CD8-positive, alpha-beta memory T cell (primary cell): Measurements from ENCODE around the gene SFMBT1. TPM values are rescaled to one million over a fixed set of nuclear protein-coding genes. Genes with fewer than 3 reads are reported as not detected.

Source experiments
- CTCF ChIA-PET: fragments of 350-600 bp; sonication (Branson Sonifier 250); formaldehyde crosslinking; loops from one replicate; lab custom pipeline; 2021; ENCODE audit warnings: antibody characterized with exemption; lab: Charles Lee
- POLR2A ChIA-PET: fragments of 350-600 bp; sonication (Branson Sonifier 250); formaldehyde crosslinking; loops from one replicate; lab custom pipeline; 2021; ENCODE audit warnings: antibody characterized with exemption; lab: Charles Lee
- DNase-seq, 5 donors: peaks; one replicate each; pipeline versions ENCODE4 v3.0.0 to v3.0.0-alpha.2; 2020 to 2022; ENCODE audit warnings: mixed read lengths in 1 of 5
- H3K27ac ChIP-seq: one replicate; pipeline ENCODE4 v1.7.0; 2013; ENCODE audit warnings: low read depth, mild to moderate bottlenecking, low read length, moderate library complexity
- H3K27me3 ChIP-seq: 2 replicates; pipeline ENCODE4 v1.7.0; 2013; ENCODE audit warnings: low read length, mild to moderate bottlenecking; ENCODE audit not compliant: insufficient read depth, poor library complexity, severe bottlenecking
- H3K36me3 ChIP-seq: 2 replicates; pipeline ENCODE4 v1.7.0; 2013; ENCODE audit warnings: mild to moderate bottlenecking, low read length, moderate library complexity; ENCODE audit not compliant: insufficient read depth
- H3K4me1 ChIP-seq: 2 replicates; pipeline ENCODE4 v1.7.0; 2013; ENCODE audit warnings: mild to moderate bottlenecking, low read length, moderate library complexity; ENCODE audit not compliant: insufficient read depth
- H3K4me3 ChIP-seq: 2 replicates; pipeline ENCODE4 v1.7.0; 2013; ENCODE audit warnings: mild to moderate bottlenecking, low read length
- H3K9me3 ChIP-seq: 2 replicates; pipeline ENCODE4 v1.7.0; 2013; ENCODE audit warnings: mild to moderate bottlenecking, low read length
- H3K27ac Mint-ChIP-seq, 8 donors: one replicate each; pipeline ENCODE4 v1.8.0; 2020 to 2021; ENCODE audit warnings: mixed read lengths in 8 of 8, mild to moderate bottlenecking in 6 of 8, inconsistent platforms in 3 of 8, moderate library complexity in 3 of 8
- H3K27me3 Mint-ChIP-seq, 2 donors: one replicate each; pipeline ENCODE4 v1.8.0; 2020 to 2021; ENCODE audit warnings: mixed read lengths in 2 of 2, mild to moderate bottlenecking in 1 of 2, moderate library complexity in 1 of 2
- H3K36me3 Mint-ChIP-seq, 3 donors: one replicate each; pipeline ENCODE4 v1.8.0; 2020 to 2021; ENCODE audit warnings: mixed read lengths in 3 of 3, inconsistent platforms in 1 of 3, mild to moderate bottlenecking in 1 of 3
- H3K4me1 Mint-ChIP-seq, 3 donors: one replicate each; pipeline ENCODE4 v1.8.0; 2020 to 2021; ENCODE audit warnings: mixed read lengths in 3 of 3, inconsistent platforms in 1 of 3, mild to moderate bottlenecking in 1 of 3
- H3K4me3 Mint-ChIP-seq, 7 donors: one replicate each; pipeline ENCODE4 v1.8.0; 2020 to 2021; ENCODE audit warnings: mixed read lengths in 7 of 7, mild to moderate bottlenecking in 6 of 7, moderate library complexity in 4 of 7, inconsistent platforms in 2 of 7
- H3K9me3 Mint-ChIP-seq, 5 donors: one replicate each; pipeline ENCODE4 v1.8.0; 2020 to 2022; ENCODE audit warnings: mixed read lengths in 5 of 5, mild to moderate bottlenecking in 3 of 5, moderate library complexity in 2 of 5, inconsistent platforms in 1 of 5
- polyA plus RNA-seq: library from polyadenylated mRNA; unstranded; fragments of 300-500 nt; fragmentation: Illumina TruSeq; gene quantifications from one replicate; pipeline ENCODE4 v1.2.3, GENCODE V29; 2021
- total RNA-seq, 2 experiments: library from RNA; stranded (reverse); gene quantifications; one replicate each; pipeline ENCODE4 v1.2.3, GENCODE V29; 2021

SFMBT1 gene
- total and polyA plus RNA-seq, 3 experiments from 2014 or later: 17.0 to 21.0 (median 18.3) TPM

GRCh38 chr3:52897130-52898122 is 148.4 kb downstream of the SFMBT1 start, which contains the start of gene STIMATE:
Gene STIMATE (minus strand): TSS chr3:52897548. CDS start chr3:52897450, 98 bp downstream.
- Mint-ChIP-seq H3K9me3 (no peaks in the 10 kb centered on the region), H3K36me3 (peaks cover 0 to 5% (median 0%) of the 10 kb centered on the region in 3 donors), H3K27me3 (no peaks in the 10 kb centered on the region), H3K27ac (peak within 1 kb of the TSS; percentile 60 to 97 (median 93)), H3K4me1 (peaks cover 45 to 51% (median 50%) of the 10 kb centered on the region in 3 donors), H3K4me3 (peak within 1 kb of the TSS; percentile 89 to 99 (median 96))
- CTCF ChIA-PET: no interaction called here
- Histone ChIP-seq H3K36me3 (no peaks in the 10 kb centered on the region), H3K27me3 (no peaks in the 10 kb centered on the region), H3K4me3 (peak within 1 kb of the TSS; percentile 72), H3K27ac (peak within 1 kb of the TSS; percentile 55), H3K4me1 (peaks cover 40% of the 10 kb centered on the region), H3K9me3 (no peaks in the 10 kb centered on the region)
- peak; percentile 80 to 90 (median 86) for DNase-seq
- POLR2A ChIA-PET: interaction anchor here (0.6 kb wide), 1 partner anchor 16 kb away, joined by 3 read pairs; no protein-coding TSS in a partner anchor

- POLR2A ChIA-PET: interaction anchor here (0.6 kb wide), 1 partner anchor 16 kb away, joined by 3 read pairs; no protein-coding TSS in a partner anchor
- Mint-ChIP-seq H3K27ac (peak overlapping the region; percentile 60 to 97 (median 93)), H3K27me3 (no peaks in the 10 kb centered on the region), H3K4me3 (peak overlapping the region; percentile 89 to 99 (median 96)), H3K9me3 (no peaks in the 10 kb centered on the region), H3K4me1 (peaks cover 53 to 59% (median 58%) of the 10 kb centered on the region in 3 donors), H3K36me3 (peaks cover 0 to 5% (median 0%) of the 10 kb centered on the region in 3 donors)
- CTCF ChIA-PET: interaction anchor here (1.0 kb wide), 1 partner anchor 150 kb away, joined by 4 read pairs; no protein-coding TSS in a partner anchor
- no peaks in the 10 kb centered on the region for H3K27me3 ChIP-seq
- H3K4me3 ChIP-seq: peak overlapping the region; percentile 72
- H3K27ac ChIP-seq: peak overlapping the region; percentile 55
- no peaks in the 10 kb centered on the region for H3K36me3 ChIP-seq
- no peaks in the 10 kb centered on the region for H3K9me3 ChIP-seq
- H3K4me1 ChIP-seq: peaks cover 48% of the 10 kb centered on the region
- peak in 1 of 5 donors; percentile 4 for DNase-seq
Observed at GRCh38 chr3:52896613-52897012, 149.3 kb downstream of the SFMBT1 start.

- no peaks in the 10 kb centered on the region for H3K27me3 Mint-ChIP-seq
- peak overlapping the region; percentile 72 for H3K4me3 ChIP-seq
- H3K27ac ChIP-seq: no peak overlapping the region
- H3K4me1 Mint-ChIP-seq: peaks cover 57 to 64% (median 62%) of the 10 kb centered on the region in 3 donors
- POLR2A ChIA-PET: no interaction called here
- no peak for DNase-seq
- no peaks in the 10 kb centered on the region for H3K36me3 ChIP-seq
- peak overlapping the region; percentile 60 to 97 (median 93) for H3K27ac Mint-ChIP-seq
- peaks cover 0 to 5% (median 0%) of the 10 kb centered on the region in 3 donors for H3K36me3 Mint-ChIP-seq
- H3K4me1 ChIP-seq: peaks cover 53% of the 10 kb centered on the region
- peak overlapping the region; percentile 89 to 99 (median 96) for H3K4me3 Mint-ChIP-seq
- H3K9me3 ChIP-seq: no peaks in the 10 kb centered on the region
- no peaks in the 10 kb centered on the region for H3K9me3 Mint-ChIP-seq
- H3K27me3 ChIP-seq: no peaks in the 10 kb centered on the region
- CTCF ChIA-PET: interaction anchor here (1.0 kb wide), 1 partner anchor 151 kb away, joined by 4 read pairs; no protein-coding TSS in a partner anchor
Observed at GRCh38 chr3:52896151-52896550, 149.7 kb downstream of the SFMBT1 start.

- Mint-ChIP-seq H3K9me3 (no peaks in the 10 kb centered on the region), H3K4me1 (peaks cover 63 to 71% (median 70%) of the 10 kb centered on the region in 3 donors), H3K27me3 (no peaks in the 10 kb centered on the region), H3K27ac (peak overlapping the region; percentile 60 to 97 (median 88)), H3K4me3 (peak overlapping the region; percentile 89 to 99 (median 96)), H3K36me3 (peaks cover 0 to 7% (median 0%) of the 10 kb centered on the region in 3 donors)
- no peaks in the 10 kb centered on the region for H3K36me3 ChIP-seq
- peaks cover 54% of the 10 kb centered on the region for H3K4me1 ChIP-seq
- POLR2A ChIA-PET: interaction anchor here (0.9 kb wide), 1 partner anchor 150 kb away, joined by 3 read pairs; the partner anchor contains the start of gene SFMBT1
- CTCF ChIA-PET: no interaction called here
- no peak overlapping the region for H3K4me3 ChIP-seq
- no peak overlapping the region for H3K27ac ChIP-seq
- H3K9me3 ChIP-seq: no peaks in the 10 kb centered on the region
- H3K27me3 ChIP-seq: no peaks in the 10 kb centered on the region
- DNase-seq: no peak
Observed at GRCh38 chr3:52895418-52895817, 150.5 kb downstream of the SFMBT1 start.

GRCh38 chr3:52894756-52895155 is 151.1 kb downstream of the SFMBT1 start:
- Histone ChIP-seq H3K4me3 (no peak overlapping the region), H3K27ac (no peak overlapping the region), H3K36me3 (no peaks in the 10 kb centered on the region), H3K4me1 (peaks cover 54% of the 10 kb centered on the region), H3K9me3 (no peaks in the 10 kb centered on the region), H3K27me3 (no peaks in the 10 kb centered on the region)
- CTCF ChIA-PET: no interaction called here
- POLR2A ChIA-PET: interaction anchor here (0.9 kb wide), 1 partner anchor 151 kb away, joined by 3 read pairs; the partner anchor contains the start of gene SFMBT1
- H3K36me3 Mint-ChIP-seq: peaks cover 0 to 11% (median 0%) of the 10 kb centered on the region in 3 donors
- no peak for DNase-seq
- H3K4me3 Mint-ChIP-seq: peak overlapping the region; percentile 88 to 98 (median 94)
- peak overlapping the region; percentile 75 to 97 (median 93) for H3K27ac Mint-ChIP-seq
- H3K27me3 Mint-ChIP-seq: no peaks in the 10 kb centered on the region
- H3K4me1 Mint-ChIP-seq: peaks cover 69 to 78% (median 76%) of the 10 kb centered on the region in 3 donors
- no peaks in the 10 kb centered on the region for H3K9me3 Mint-ChIP-seq

GRCh38 chr3:52893723-52894122 is 152.2 kb downstream of the SFMBT1 start:
- POLR2A ChIA-PET: interaction anchor here (0.7 to 1.3 kb wide), 2 partner anchors 19 to 152 kb away, joined by 3 read pairs; partner anchors contain the start of gene SFMBT1

GRCh38 chr3:52892625-52893311 is 153.1 kb downstream of the SFMBT1 start:
- H3K9me3 Mint-ChIP-seq: no peaks in the 10 kb centered on the region
- peak; percentile 8 to 65 (median 19) for DNase-seq
- Histone ChIP-seq H3K27me3 (no peaks in the 10 kb centered on the region), H3K4me3 (peak overlapping the region; percentile 33), H3K9me3 (no peaks in the 10 kb centered on the region), H3K4me1 (peaks cover 54% of the 10 kb centered on the region), H3K27ac (peak overlapping the region; percentile 13), H3K36me3 (no peaks in the 10 kb centered on the region)
- peaks cover 0 to 13% (median 0%) of the 10 kb centered on the region in 3 donors for H3K36me3 Mint-ChIP-seq
- peak overlapping the region; percentile 75 to 97 (median 92) for H3K27ac Mint-ChIP-seq
- POLR2A ChIA-PET: interaction anchor here (0.7 to 1.3 kb wide), 2 partner anchors 152 to 153 kb away, joined by 3 read pairs; partner anchors contain the start of gene SFMBT1
- H3K4me3 Mint-ChIP-seq: peak overlapping the region; percentile 76 to 90 (median 89)
- peaks cover 70 to 86% (median 83%) of the 10 kb centered on the region in 3 donors for H3K4me1 Mint-ChIP-seq
- no peaks in the 10 kb centered on the region for H3K27me3 Mint-ChIP-seq
- CTCF ChIA-PET: interaction anchor here (0.7 to 2.2 kb wide), 12 partner anchors 9 to 154 kb away, joined by 3 to 8 read pairs (median 4); partner anchors contain the start of gene SFMBT1

More at GRCh38 chr3:52893723-52894122, 152.2 kb downstream of the SFMBT1 start:
- CTCF ChIA-PET: interaction anchor here (0.6 to 2.2 kb wide), 6 partner anchors 8 to 153 kb away, joined by 3 to 8 read pairs (median 4); no protein-coding TSS in a partner anchor
- no peaks in the 10 kb centered on the region for H3K36me3 ChIP-seq
- Mint-ChIP-seq H3K27me3 (no peaks in the 10 kb centered on the region), H3K36me3 (peaks cover 0 to 13% (median 0%) of the 10 kb centered on the region in 3 donors), H3K9me3 (no peaks in the 10 kb centered on the region), H3K27ac (peak overlapping the region; percentile 75 to 97 (median 92)), H3K4me3 (peak overlapping the region; percentile 76 to 90 (median 89)), H3K4me1 (peaks cover 70 to 83% (median 79%) of the 10 kb centered on the region in 3 donors)
- DNase-seq: no peak
- H3K27me3 ChIP-seq: no peaks in the 10 kb centered on the region
- peaks cover 54% of the 10 kb centered on the region for H3K4me1 ChIP-seq
- no peaks in the 10 kb centered on the region for H3K9me3 ChIP-seq
- peak overlapping the region; percentile 13 for H3K27ac ChIP-seq
- no peak overlapping the region for H3K4me3 ChIP-seq
